IMR-90 (cell line): ENCODE measurements around the gene SLC25A5. TPM values are rescaled to one million over a fixed set of nuclear protein-coding genes. Genes with fewer than 3 reads are reported as not detected.

Source experiments
- ATAC-seq: fragments of 200-7000 bp; cut with Tn5 transposase; 2 replicates; pipeline ENCODE4 v1.9.1; 2020; ENCODE audit warnings: low read depth, mild to moderate bottlenecking, moderate library complexity
- BruUV-seq: library from RNA; stranded (reverse); fragments of 400-500 nt; replicated peaks from 2 replicates; lab custom pipeline; 2021; lab: Mats Ljungman, UMichigan
- CTCF ChIA-PET: fragments of 300-600 bp; formaldehyde crosslinking; extraction: SDS; loops from one replicate; lab custom pipeline; 2021; ENCODE audit warnings: antibody characterized with exemption; lab: Yijun Ruan, JAX
- POLR2A ChIA-PET: fragments of 300-600 bp; sonication (Branson Sonifier 250); formaldehyde crosslinking; loops from one replicate; lab custom pipeline; 2022; ENCODE audit warnings: antibody characterized with exemption; ENCODE audit not compliant: unreplicated experiment; lab: Charles Lee
- DNase-seq: peaks from one replicate; pipeline ENCODE4 v3.0.0; 2013
- H2AFZ ChIP-seq: replicated peaks from 2 replicates; pipeline ENCODE3; 2013; ENCODE audit warnings: low read length, mild to moderate bottlenecking; ENCODE audit not compliant: poor library complexity
- H2AK5ac ChIP-seq: 2 replicates; pipeline ENCODE4 v1.6.1; 2013; ENCODE audit warnings: low read depth, low read length, inconsistent platforms
- H2AK9ac ChIP-seq: replicated peaks from 2 replicates; pipeline ENCODE3; 2013; ENCODE audit warnings: mild to moderate bottlenecking, low read depth, low read length, moderate library complexity; ENCODE audit not compliant: poor library complexity
- H2BK120ac ChIP-seq: 2 replicates; pipeline ENCODE4 v1.6.1; 2013; ENCODE audit warnings: low read depth, low read length, inconsistent platforms
- H2BK15ac ChIP-seq: 3 replicates; pipeline ENCODE4 v1.6.1; 2013; ENCODE audit warnings: low read depth, low read length, inconsistent platforms
- H2BK20ac ChIP-seq: 2 replicates; pipeline ENCODE4 v1.6.1; 2013; ENCODE audit warnings: low read depth, mild to moderate bottlenecking, inconsistent platforms, low read length, moderate library complexity
- H2BK5ac ChIP-seq: 2 replicates; pipeline ENCODE4 v1.6.1; 2013; ENCODE audit warnings: mild to moderate bottlenecking, low read depth, low read length, inconsistent platforms; ENCODE audit not compliant: poor library complexity, severe bottlenecking
- H3K14ac ChIP-seq: replicated peaks from 2 replicates; pipeline ENCODE4 v1.6.1; 2013; ENCODE audit warnings: low read depth, low read length, inconsistent platforms
- H3K18ac ChIP-seq: 2 replicates; pipeline ENCODE4 v1.6.1; 2013; ENCODE audit warnings: low read depth, low read length, control low read depth
- H3K23ac ChIP-seq: 2 replicates; pipeline ENCODE4 v1.6.1; 2013; ENCODE audit warnings: low read depth, low read length, inconsistent platforms
- H3K27ac ChIP-seq: 2 replicates; pipeline ENCODE4 v1.5.1; 2013; ENCODE audit warnings: mild to moderate bottlenecking, control low read depth, low read length; ENCODE audit not compliant: insufficient read depth
- H3K27me3 ChIP-seq: 2 replicates; pipeline ENCODE4 v1.6.1; 2013; ENCODE audit warnings: low read length; ENCODE audit not compliant: control insufficient read depth, insufficient read depth
- H3K36me3 ChIP-seq: 2 replicates; pipeline ENCODE4 v1.6.1; 2013; ENCODE audit warnings: low read length, mixed read lengths; ENCODE audit not compliant: control insufficient read depth, insufficient read depth
- H3K4ac ChIP-seq: 2 replicates; pipeline ENCODE4 v1.6.1; 2013; ENCODE audit warnings: low read depth, low read length, inconsistent platforms
- H3K4me1 ChIP-seq: 2 replicates; pipeline ENCODE4 v1.6.1; 2013; ENCODE audit warnings: low read length, mixed read lengths; ENCODE audit not compliant: control insufficient read depth, insufficient read depth
- H3K4me2 ChIP-seq: 2 replicates; pipeline ENCODE4 v1.6.1; 2013; ENCODE audit warnings: low read depth, mild to moderate bottlenecking, control low read depth, low read length, moderate library complexity
- H3K4me3 ChIP-seq: 2 replicates; pipeline ENCODE4 v1.5.1; 2013; ENCODE audit warnings: low read depth, mild to moderate bottlenecking, control low read depth, low read length, moderate library complexity; ENCODE audit not compliant: insufficient read depth
- H3K56ac ChIP-seq: 2 replicates; pipeline ENCODE4 v1.6.1; 2013; ENCODE audit warnings: low read length, inconsistent platforms; ENCODE audit not compliant: insufficient read depth; ENCODE audit errors: extremely low read depth
- H3K79me1 ChIP-seq, 2 experiments: 2 replicates each; pipeline ENCODE4 v1.6.1; 2013; ENCODE audit warnings: low read length in 2 of 2, inconsistent platforms in 1 of 2, low read depth in 1 of 2
- H3K9ac ChIP-seq: 2 replicates; pipeline ENCODE4 v1.6.1; 2013; ENCODE audit warnings: low read depth, low read length, control low read depth
- H3K9me1 ChIP-seq: 2 replicates; pipeline ENCODE4 v1.6.1; 2013; ENCODE audit warnings: low read length, inconsistent platforms; ENCODE audit not compliant: insufficient read depth
- H3K9me3 ChIP-seq: 2 replicates; pipeline ENCODE4 v1.6.1; 2013; ENCODE audit warnings: low read length; ENCODE audit not compliant: control insufficient read depth, insufficient read depth
- H4K20me1 ChIP-seq: 2 replicates; pipeline ENCODE4 v1.6.1; 2013; ENCODE audit warnings: low read length, inconsistent platforms; ENCODE audit not compliant: insufficient read depth
- H4K5ac ChIP-seq: 2 replicates; pipeline ENCODE4 v1.6.1; 2013; ENCODE audit warnings: mild to moderate bottlenecking, low read depth, low read length, control low read depth
- H4K8ac ChIP-seq, 2 experiments: 2 replicates each; pipeline ENCODE4 v1.6.1; 2013; ENCODE audit warnings: low read depth in 2 of 2, low read length in 2 of 2, control low read depth in 1 of 2, inconsistent platforms in 1 of 2
- H4K91ac ChIP-seq: 2 replicates; pipeline ENCODE4 v1.6.1; 2013; ENCODE audit warnings: low read depth, low read length, inconsistent platforms; ENCODE audit not compliant: insufficient read depth
- BHLHE40 ChIP-seq: fragments of 150-350 bp; IDR thresholded peaks from 2 replicates; pipeline ENCODE4 v1.6.1; 2016; ENCODE audit warnings: mild to moderate bottlenecking, low read depth, low read length
- CEBPB ChIP-seq: IDR thresholded peaks from 2 replicates; pipeline ENCODE4 v1.6.1; 2012; ENCODE audit warnings: low read depth, low read length, improper control_type of control experiment
- CHD1 ChIP-seq: IDR thresholded peaks from 2 replicates; pipeline ENCODE4 v1.6.1; 2012; ENCODE audit warnings: low read depth, low read length, improper control_type of control experiment
- FOS ChIP-seq: fragments of 150-350 bp; IDR thresholded peaks from 2 replicates; pipeline ENCODE4 v1.6.1; 2016; ENCODE audit warnings: low read depth, low read length
- MAFK ChIP-seq: IDR thresholded peaks from 2 replicates; pipeline ENCODE4 v1.6.1; 2012; ENCODE audit warnings: low read depth, low read length, improper control_type of control experiment
- MAZ ChIP-seq: IDR thresholded peaks from 2 replicates; pipeline ENCODE4 v1.6.1; 2012; ENCODE audit warnings: low read depth, mild to moderate bottlenecking, low read length, improper control_type of control experiment, moderate library complexity, borderline replicate concordance
- POLR2A ChIP-seq: IDR thresholded peaks from 2 replicates; pipeline ENCODE4 v1.6.1; 2012; ENCODE audit warnings: mild to moderate bottlenecking, low read depth, low read length
- RAD21 ChIP-seq: IDR thresholded peaks from 2 replicates; pipeline ENCODE4 v1.6.1; 2012; ENCODE audit warnings: low read length, improper control_type of control experiment
- RCOR1 ChIP-seq: IDR thresholded peaks from 2 replicates; pipeline ENCODE4 v1.6.1; 2012; ENCODE audit warnings: mild to moderate bottlenecking, low read length, improper control_type of control experiment; ENCODE audit not compliant: insufficient replicate concordance
- RFX5 ChIP-seq: IDR thresholded peaks from 2 replicates; pipeline ENCODE4 v1.8.0; 2012; ENCODE audit warnings: low read depth, mild to moderate bottlenecking, low read length, moderate library complexity
- SMC3 ChIP-seq: fragments of 150-350 bp; IDR thresholded peaks from 2 replicates; pipeline ENCODE4 v1.6.1; 2016; ENCODE audit warnings: low read depth, mild to moderate bottlenecking, antibody characterized with exemption, low read length, moderate library complexity
- USF2 ChIP-seq: fragments of 150-350 bp; IDR thresholded peaks from 2 replicates; pipeline ENCODE4 v1.6.1; 2017; ENCODE audit warnings: mild to moderate bottlenecking, antibody characterized with exemption, low read length, low read depth
- WGBS, 2 experiments: methylation state at CpG; one replicate each; pipeline versions ENCODE4 v1.1.5 to v1.1.7; 2013; ENCODE audit warnings: missing lambda C conversion rate in 2 of 2; ENCODE audit not compliant: insufficient read length in 1 of 2; ENCODE audit errors: extremely low coverage in 2 of 2; 5-methylcytosine and 5-hydroxymethylcytosine counted together
- dilution Hi-C: fragments of 300-500 bp; cut with HindIII; formaldehyde crosslinking; loops from one replicate; pipeline ENCODE4 v1.14.3; 2018; ENCODE audit warnings: low sequenced_read_pairs; ENCODE audit not compliant: unreplicated experiment
- in situ Hi-C: fragments of 300-500 bp; cut with MboI; formaldehyde crosslinking; loops from 3 replicates; pipeline ENCODE4 v1.14.3; 2019; ENCODE audit warnings: low sequenced_read_pairs, inconsistent platforms, mixed read lengths
- intact Hi-C: fragments of 100-400 bp; cut with micrococcal nuclease; formaldehyde crosslinking; loops from 2 replicates; pipeline ENCODE4 v1.10.0; 2022
- polyA plus RNA-seq, 3 experiments: library from polyadenylated mRNA; depleted of rRNA; stranded (reverse); fragments of >200 nt; gene quantifications; 2 replicates each; pipeline ENCODE4 v1.2.3, GENCODE V29; 2012; ENCODE audit warnings: low replicate concordance in 1 of 3
- total RNA-seq: library from RNA; depleted of rRNA; stranded (reverse); fragments of >200 nt; gene quantifications from 2 replicates; pipeline ENCODE4 v1.2.3, GENCODE V29; 2012
- TF ChIP-seq, protein P1 (sequence below): conservative IDR thresholded peaks from 2 replicates; pipeline ENCODE4 v1.5.1; 2012; ENCODE audit warnings: mild to moderate bottlenecking, low read depth, low read length, improper control_type of control experiment
- TF ChIP-seq, protein P2 (sequence below): fragments of 150-350 bp; IDR thresholded peaks from 2 replicates; pipeline ENCODE4 v1.6.1; 2016; ENCODE audit warnings: low read depth, mild to moderate bottlenecking, low read length, moderate library complexity, borderline replicate concordance

SLC25A5 gene
- total and polyA plus RNA-seq, 2 of the 4 experiments (the other 2 are of a cell fraction): 216 to 337 TPM

DNA sequence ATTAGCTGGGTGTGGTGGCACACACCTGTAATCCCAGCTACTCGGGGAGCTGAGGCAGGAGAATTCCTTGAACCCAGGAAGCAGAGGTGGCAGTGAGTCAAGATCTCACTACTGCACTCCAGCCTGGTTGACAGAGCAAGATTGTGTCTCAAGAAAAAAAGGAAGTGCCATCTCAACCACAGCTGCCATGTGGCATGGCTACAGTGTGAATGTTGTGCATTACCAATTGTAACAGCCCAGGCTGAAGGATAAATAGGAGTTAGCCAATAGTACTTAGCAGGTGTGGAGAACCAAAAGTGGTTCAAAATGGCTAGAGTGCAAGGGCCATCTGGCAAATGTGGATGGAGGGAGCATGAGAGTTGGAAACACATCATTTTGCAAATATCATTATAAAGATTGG lies 28.9 kb downstream of the SLC25A5 start:
- ChIA-PET CTCF (interaction anchor here (1.3 kb wide), 2 partner anchors 14 to 15 kb away, joined by 3 to 4 read pairs; no protein-coding TSS in a partner anchor), POLR2A (no interaction called here)
- Histone ChIP-seq H2BK120ac (no peak overlapping the region), H3K4me1 (no peaks in the 10 kb centered on the region), H3K27ac (no peak overlapping the region), H2BK15ac (no peak overlapping the region), H3K4me3 (no peak overlapping the region), H2AK5ac (no peak overlapping the region), H4K8ac (no peak overlapping the region), H3K9me3 (no peaks in the 10 kb centered on the region), H3K9ac (no peak overlapping the region), H3K27me3 (no peaks in the 10 kb centered on the region), H3K4me2 (no peak overlapping the region), H2AK9ac (no peak overlapping the region), H2AFZ (no peak overlapping the region), H2BK5ac (no peak overlapping the region), H3K14ac (no peak overlapping the region), H4K20me1 (no peaks in the 10 kb centered on the region), H4K91ac (no peak overlapping the region), H2BK20ac (no peak overlapping the region), H3K56ac (no peak overlapping the region), H3K9me1 (no peaks in the 10 kb centered on the region; the same call in 1 of the 2 replicates), H3K18ac (no peak overlapping the region), H3K4ac (no peak overlapping the region), H3K23ac (no peak overlapping the region), H3K79me1 (no peaks in the 10 kb centered on the region), H3K36me3 (no peaks in the 10 kb centered on the region), H4K5ac (no peak overlapping the region)
- in situ Hi-C loops (no loop called here), intact Hi-C loops (no loop called here), dilution Hi-C loops (no loop called here)
- no TSS peak for BruUV-seq
- TF ChIP-seq USF2 (no peak), RCOR1 (no peak), FOS (no peak), CHD1 (no peak), RAD21 (no peak), MAFK (no peak), RFX5 (no peak), MAZ (no peak), SMC3 (no peak), CEBPB (no peak), POLR2A (no peak), BHLHE40 (no peak)
- TF ChIP-seq, protein P1, sequence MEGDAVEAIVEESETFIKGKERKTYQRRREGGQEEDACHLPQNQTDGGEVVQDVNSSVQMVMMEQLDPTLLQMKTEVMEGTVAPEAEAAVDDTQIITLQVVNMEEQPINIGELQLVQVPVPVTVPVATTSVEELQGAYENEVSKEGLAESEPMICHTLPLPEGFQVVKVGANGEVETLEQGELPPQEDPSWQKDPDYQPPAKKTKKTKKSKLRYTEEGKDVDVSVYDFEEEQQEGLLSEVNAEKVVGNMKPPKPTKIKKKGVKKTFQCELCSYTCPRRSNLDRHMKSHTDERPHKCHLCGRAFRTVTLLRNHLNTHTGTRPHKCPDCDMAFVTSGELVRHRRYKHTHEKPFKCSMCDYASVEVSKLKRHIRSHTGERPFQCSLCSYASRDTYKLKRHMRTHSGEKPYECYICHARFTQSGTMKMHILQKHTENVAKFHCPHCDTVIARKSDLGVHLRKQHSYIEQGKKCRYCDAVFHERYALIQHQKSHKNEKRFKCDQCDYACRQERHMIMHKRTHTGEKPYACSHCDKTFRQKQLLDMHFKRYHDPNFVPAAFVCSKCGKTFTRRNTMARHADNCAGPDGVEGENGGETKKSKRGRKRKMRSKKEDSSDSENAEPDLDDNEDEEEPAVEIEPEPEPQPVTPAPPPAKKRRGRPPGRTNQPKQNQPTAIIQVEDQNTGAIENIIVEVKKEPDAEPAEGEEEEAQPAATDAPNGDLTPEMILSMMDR: no peak
- TF ChIP-seq, protein P2, sequence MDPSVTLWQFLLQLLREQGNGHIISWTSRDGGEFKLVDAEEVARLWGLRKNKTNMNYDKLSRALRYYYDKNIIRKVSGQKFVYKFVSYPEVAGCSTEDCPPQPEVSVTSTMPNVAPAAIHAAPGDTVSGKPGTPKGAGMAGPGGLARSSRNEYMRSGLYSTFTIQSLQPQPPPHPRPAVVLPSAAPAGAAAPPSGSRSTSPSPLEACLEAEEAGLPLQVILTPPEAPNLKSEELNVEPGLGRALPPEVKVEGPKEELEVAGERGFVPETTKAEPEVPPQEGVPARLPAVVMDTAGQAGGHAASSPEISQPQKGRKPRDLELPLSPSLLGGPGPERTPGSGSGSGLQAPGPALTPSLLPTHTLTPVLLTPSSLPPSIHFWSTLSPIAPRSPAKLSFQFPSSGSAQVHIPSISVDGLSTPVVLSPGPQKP: no peak
- DNase-seq (no peak), ATAC-seq (no peak)
- no CpG with 5 or more reads among the region's 1 CpG for WGBS, 2 experiments
